Endothelial cell of umbilical vein (primary cell): ENCODE data around the gene SARS2. TPM values are rescaled to one million over a fixed set of nuclear protein-coding genes. Genes with fewer than 3 reads are reported as not detected.

ENCODE experiments used
- BruUV-seq: library from RNA; stranded (reverse); fragments of 400-500 nt; replicated peaks from 2 replicates; lab custom pipeline; 2021; lab: Mats Ljungman, UMichigan
- CTCF ChIA-PET: fragments of 300-600, 350-600 bp; sonication (Branson Sonifier 250); formaldehyde crosslinking; loops from one replicate; lab custom pipeline; 2021; ENCODE audit warnings: antibody characterized with exemption, inconsistent platforms; lab: Charles Lee
- POLR2A ChIA-PET: fragments of 300-600, 350-600 bp; sonication (Branson Sonifier 250); formaldehyde crosslinking; loops from one replicate; lab custom pipeline; 2021; ENCODE audit warnings: antibody characterized with exemption, inconsistent platforms; lab: Charles Lee
- DNase-seq: peaks from one replicate; pipeline ENCODE4 v3.0.0-alpha.2; 2011; ENCODE audit warnings: low read depth, low spot score
- FAIRE-seq: peaks from 2 replicates; lab custom pipeline; 2011; peaks lifted over from hg19 to GRCh38; lab: Jason Lieb, UNC
- H2AFZ ChIP-seq: 2 replicates; pipeline ENCODE4 v1.6.0; 2012; ENCODE audit warnings: low read depth, low read length, control low read depth, inconsistent platforms
- H3K27ac ChIP-seq: 2 replicates; pipeline ENCODE4 v1.5.1; 2011; ENCODE audit warnings: low read depth, mild to moderate bottlenecking, control low read depth, low read length, moderate library complexity; ENCODE audit not compliant: insufficient read depth
- H3K27me3 ChIP-seq, 2 experiments: 2 replicates each; pipeline versions ENCODE4 v1.6.0 to v1.6.1; 2011; ENCODE audit warnings: low read length in 2 of 2, mixed read lengths in 1 of 2; ENCODE audit not compliant: control insufficient read depth in 2 of 2, insufficient read depth in 2 of 2
- H3K36me3 ChIP-seq, 2 experiments: 2 replicates in 1 of 2; 3 replicates in 1 of 2; pipeline ENCODE4 v1.5.1; 2011; ENCODE audit warnings: low read length in 2 of 2, mild to moderate bottlenecking in 1 of 2, moderate library complexity in 1 of 2; ENCODE audit not compliant: control insufficient read depth in 2 of 2, insufficient read depth in 2 of 2; ENCODE audit errors: extremely low read depth in 1 of 2
- H3K4me1 ChIP-seq: 3 replicates; pipeline ENCODE4 v1.5.1; 2011; ENCODE audit warnings: mild to moderate bottlenecking, low read length; ENCODE audit not compliant: control insufficient read depth, insufficient read depth; ENCODE audit errors: extremely low read depth
- H3K4me2 ChIP-seq: 2 replicates; pipeline ENCODE4 v1.6.1; 2011; ENCODE audit warnings: low read length, control low read depth, mixed read lengths; ENCODE audit not compliant: insufficient read depth
- H3K4me3 ChIP-seq, 3 experiments: fragments of 200-600 bp in 1 of 3; sonication (generic), shearing (Covaris generic) in 1 of 3; replicated peaks in 1 of 3; 2 replicates each; pipeline ENCODE4 v1.5.1; 2011 to 2016; ENCODE audit warnings: control low read depth in 3 of 3, low read length in 3 of 3, mild to moderate bottlenecking in 2 of 3, inconsistent platforms in 1 of 3, low read depth in 1 of 3, moderate library complexity in 1 of 3; ENCODE audit not compliant: insufficient read depth in 1 of 3
- H3K79me2 ChIP-seq: 2 replicates; pipeline ENCODE4 v1.6.0; 2012; ENCODE audit warnings: low read length, inconsistent platforms; ENCODE audit not compliant: control insufficient read depth, insufficient read depth
- H3K9ac ChIP-seq: replicated peaks from 2 replicates; pipeline ENCODE3; 2011; ENCODE audit warnings: low read length, control low read depth; ENCODE audit not compliant: insufficient read depth; ENCODE audit errors: extremely low read depth
- H3K9me1 ChIP-seq: replicated peaks from 3 replicates; pipeline ENCODE4 v1.6.0; 2011; ENCODE audit warnings: mild to moderate bottlenecking, low read length; ENCODE audit not compliant: control insufficient read depth, insufficient read depth; ENCODE audit errors: extremely low read depth
- H3K9me3 ChIP-seq: replicated peaks from 2 replicates; pipeline ENCODE4 v1.5.1; 2012; ENCODE audit warnings: low read length, inconsistent platforms; ENCODE audit not compliant: control insufficient read depth, insufficient read depth
- H4K20me1 ChIP-seq: replicated peaks from 2 replicates; pipeline ENCODE3; 2011; ENCODE audit warnings: mild to moderate bottlenecking, low read length; ENCODE audit not compliant: control insufficient read depth, insufficient read depth; ENCODE audit errors: extremely low read depth
- CTCF ChIP-seq, 2 donors: IDR thresholded peaks; 1 replicate in 1 of 2; 2 replicates in 1 of 2; pipeline ENCODE4 v1.5.1; 2011; ENCODE audit warnings: low read length in 2 of 2, mild to moderate bottlenecking in 2 of 2, moderate library complexity in 2 of 2, control low read depth in 1 of 2, inconsistent platforms in 1 of 2, low read depth in 1 of 2; ENCODE audit not compliant: insufficient read depth in 1 of 2; ENCODE audit errors: extremely low read depth in 1 of 2
- EZH2 ChIP-seq: IDR thresholded peaks from 2 replicates; pipeline ENCODE4 v1.6.1; 2012; ENCODE audit warnings: borderline replicate concordance, low read depth, mild to moderate bottlenecking, moderate library complexity, low read length, inconsistent platforms; ENCODE audit not compliant: severe bottlenecking
- FOS ChIP-seq: IDR thresholded peaks from 2 replicates; pipeline ENCODE4 v1.6.1; 2011; ENCODE audit warnings: mild to moderate bottlenecking, low read length, moderate library complexity, borderline replicate concordance; ENCODE audit not compliant: insufficient read depth
- GATA2 ChIP-seq: IDR thresholded peaks from 2 replicates; pipeline ENCODE4 v1.7.0; 2011; ENCODE audit warnings: low read depth, mild to moderate bottlenecking, moderate library complexity, mixed read lengths, low read length; ENCODE audit not compliant: insufficient read length, insufficient read depth
- JUN ChIP-seq: IDR thresholded peaks from 2 replicates; pipeline ENCODE4 v1.6.1; 2011; ENCODE audit warnings: borderline replicate concordance, low read depth; ENCODE audit not compliant: insufficient read length, insufficient read depth
- MYC ChIP-seq: IDR thresholded peaks from one replicate; pipeline ENCODE4 v1.6.1; 2011; ENCODE audit warnings: mild to moderate bottlenecking, low read depth, low read length
- POLR2A ChIP-seq: IDR thresholded peaks from 2 replicates; pipeline ENCODE4 v1.6.1; 2012; ENCODE audit warnings: low read depth, mild to moderate bottlenecking, control low read depth, low read length
- dilution Hi-C: fragments of 300-500 bp; cut with MboI; formaldehyde crosslinking; loops from one replicate; pipeline ENCODE4 v1.15.0; 2019; ENCODE audit warnings: low sequenced_read_pairs; ENCODE audit not compliant: extremely low pct_ligation_motif_present
- intact Hi-C: fragments of 100-400 bp; cut with micrococcal nuclease; formaldehyde crosslinking; loops from one replicate; pipeline ENCODE4 v1.10.0; 2022
- polyA plus RNA-seq, 4 experiments: library from polyadenylated mRNA; depleted of rRNA in 3 of 4; stranded (reverse) in 3 of 4; unstranded in 1 of 4; fragments of >200 nt; gene quantifications; 2 replicates each; pipeline versions ENCODE4 v1.2.1 to v1.2.3, GENCODE V29; 2011 to 2012; ENCODE audit warnings: missing spikeins in 1 of 4
- total RNA-seq: library from RNA; stranded (reverse); gene quantifications from 2 replicates; pipeline ENCODE4 v1.2.3, GENCODE V29; 2021

SARS2 gene
- total and polyA plus RNA-seq, 2 donors (not counting 3 experiments of a cell fraction or from before 2014, with no cell fraction given), result 40.3 to 43.7 TPM

- DNase-seq (no peak), FAIRE-seq (no peak)
- peaks cover 4% of the 10 kb centered on the region for H3K4me1 ChIP-seq
- dilution Hi-C loops, result no loop called here
- POLR2A ChIA-PET, result no interaction called here
- H3K27me3 ChIP-seq, result no peaks in the 10 kb centered on the region
- H3K27ac ChIP-seq, result no peak overlapping the region
- CTCF ChIA-PET, result interaction anchor here (0.9 kb wide), 1 partner anchor 15 kb away, joined by 3 read pairs; the partner anchor contains the start of genes MRPS12 and SARS2
- no TSS peak for BruUV-seq
- H3K4me2 ChIP-seq, result no peak overlapping the region
- H3K79me2 ChIP-seq, result no peaks in the 10 kb centered on the region
- no peaks in the 10 kb centered on the region for H4K20me1 ChIP-seq
- H2AFZ ChIP-seq, result no peak overlapping the region
- H3K9me3 ChIP-seq, result no peaks in the 10 kb centered on the region
- H3K9me1 ChIP-seq, result no peaks in the 10 kb centered on the region
- peaks cover 0 to 2% of the 10 kb centered on the region in 2 experiments for H3K36me3 ChIP-seq
- no peak overlapping the region for H3K9ac ChIP-seq
- no peak overlapping the region for H3K4me3 ChIP-seq
- intact Hi-C loops, result no loop called here
- TF ChIP-seq MYC, result no peak
- TF ChIP-seq JUN, result no peak
- no peak for TF ChIP-seq EZH2
- TF ChIP-seq CTCF (IDR thresholded peaks at IDR 0.05; ENCODE audit: extremely low read depth in 1 of 2, insufficient read depth in 1 of 2, low read depth in 1 of 2, low read length in 2 of 2), result no peak
- no peak for TF ChIP-seq FOS
- no peak for TF ChIP-seq POLR2A
- TF ChIP-seq GATA2, result no peak
Observed at GRCh38 chr19:38944981-38945506, 14.5 kb upstream of the SARS2 start.
